NCI-H1092 (cell line): ENCODE data around the gene HSFX4.
"Not testable (repeated sequence)": the region's sequence is repeated elsewhere in the genome, so short reads cannot be mapped to it uniquely, and the experiment has no call there.

ENCODE experiments used
- DNase-seq: peaks from one replicate; lab custom pipeline; 2025; lab: John Stamatoyannopoulos, UW

The HSFX4 gene

DNA sequence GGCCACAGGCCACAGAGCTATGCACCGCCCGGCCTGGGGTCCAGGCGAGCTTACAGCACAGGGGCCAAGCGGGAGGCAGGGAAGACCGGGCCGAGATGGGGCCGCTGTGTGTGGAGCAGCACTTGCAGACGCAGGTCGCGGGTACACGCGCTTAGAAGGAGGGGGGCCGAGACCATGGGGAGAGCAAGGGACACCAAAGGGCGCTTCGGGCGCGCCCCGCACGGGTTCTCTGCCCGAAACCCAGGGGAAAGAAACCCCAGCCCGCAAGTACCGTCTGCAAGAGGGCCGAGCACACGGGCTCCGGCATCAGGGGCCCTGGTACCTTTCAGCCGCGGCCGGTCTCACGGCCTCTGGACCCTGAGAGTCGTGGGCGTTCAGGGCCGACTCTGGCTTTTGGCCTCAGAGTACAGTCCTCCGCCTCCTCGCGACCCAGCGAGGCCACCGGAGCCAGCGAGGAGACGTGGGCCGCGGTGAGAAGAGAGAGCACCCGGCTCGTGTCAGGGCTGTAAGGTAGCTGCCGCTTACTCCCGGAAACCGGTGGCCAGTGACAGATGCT, 8.6 kb downstream of the HSFX4 start:
- no peak for DNase-seq

DNA sequence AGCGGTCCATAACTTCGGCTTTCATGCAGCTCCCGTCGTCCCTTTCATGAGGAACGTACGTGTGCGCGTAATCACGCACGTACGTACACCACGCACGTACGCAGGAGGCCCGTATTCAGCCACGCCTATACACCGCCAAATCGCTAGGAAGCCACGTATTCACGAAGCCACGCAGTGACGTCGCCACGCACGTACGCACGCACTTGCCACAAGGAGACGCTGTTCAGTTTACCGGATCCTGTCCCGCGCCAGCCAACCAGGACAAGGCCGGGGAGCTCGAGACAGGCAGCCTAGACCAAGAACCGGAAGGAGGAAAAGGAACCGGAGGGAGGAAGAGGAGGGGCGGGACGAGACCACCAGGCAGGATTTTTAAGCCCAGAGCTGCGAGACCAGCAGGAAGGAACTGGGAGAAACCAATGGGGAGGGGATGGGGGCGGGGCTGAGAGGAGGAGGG, 9.1 kb downstream of the HSFX4 start, which contains the start of gene EOLA2:
TSS of gene EOLA2 (minus strand) at position 65 of the 454 bp plus-strand sequence. CDS start 4,617 bp downstream, outside the sequence.
- peak; percentile 98 for DNase-seq

DNA sequence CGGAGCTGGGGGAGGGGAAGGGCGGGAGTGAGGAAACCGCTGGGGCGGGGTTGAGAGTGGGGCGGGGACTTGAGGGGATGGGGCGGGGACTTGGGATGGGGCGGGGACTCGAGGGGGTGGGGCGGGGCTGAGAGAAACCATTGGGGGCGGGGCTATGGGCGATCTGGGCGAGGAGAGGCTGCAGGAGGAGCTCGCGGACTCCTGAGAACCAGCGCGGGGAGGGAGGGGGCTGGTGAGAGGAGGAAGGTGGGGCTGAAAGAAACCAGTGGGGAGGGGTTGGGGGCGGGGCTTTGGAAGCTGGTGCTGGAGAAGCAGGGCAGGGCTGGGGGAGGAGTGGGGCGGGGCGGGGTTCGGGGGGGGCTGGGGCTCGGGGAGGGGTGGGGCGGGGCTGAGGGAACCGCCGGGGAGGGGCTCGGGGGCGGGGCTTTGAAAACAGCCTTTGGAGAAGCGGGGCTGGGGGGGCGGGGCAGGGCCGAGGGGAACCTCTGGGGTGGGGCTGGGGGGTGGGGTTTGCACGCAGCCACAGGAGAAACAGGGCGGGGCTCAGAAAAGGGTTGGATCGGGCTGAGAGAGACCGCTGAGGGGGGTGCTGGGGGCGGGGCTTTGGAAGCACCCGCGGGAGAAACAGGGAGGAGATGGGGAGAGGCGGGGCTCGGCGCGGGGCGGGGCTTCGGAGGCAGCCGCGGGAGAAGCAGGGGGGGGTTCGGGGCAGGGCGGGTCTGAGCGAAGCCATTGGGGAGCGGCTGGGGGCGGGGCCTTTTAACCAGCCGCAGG, 9.7 kb downstream of the HSFX4 start:
- DNase-seq, result peak; percentile 94

DNA sequence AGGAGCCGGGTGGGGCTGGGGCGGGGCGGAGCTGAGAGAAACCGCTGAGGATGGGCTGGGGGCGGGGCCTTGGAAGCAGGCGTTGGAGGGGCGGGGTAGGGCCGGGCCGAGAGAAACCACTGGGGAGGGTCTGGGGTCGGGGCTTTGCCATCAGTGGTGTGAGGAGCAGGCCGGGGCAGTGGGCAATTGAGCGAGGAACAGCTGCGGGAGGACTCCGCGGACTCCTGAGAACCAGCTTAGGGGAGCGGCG, 10.2 kb downstream of the HSFX4 start:
- DNase-seq, result no peak

DNA sequence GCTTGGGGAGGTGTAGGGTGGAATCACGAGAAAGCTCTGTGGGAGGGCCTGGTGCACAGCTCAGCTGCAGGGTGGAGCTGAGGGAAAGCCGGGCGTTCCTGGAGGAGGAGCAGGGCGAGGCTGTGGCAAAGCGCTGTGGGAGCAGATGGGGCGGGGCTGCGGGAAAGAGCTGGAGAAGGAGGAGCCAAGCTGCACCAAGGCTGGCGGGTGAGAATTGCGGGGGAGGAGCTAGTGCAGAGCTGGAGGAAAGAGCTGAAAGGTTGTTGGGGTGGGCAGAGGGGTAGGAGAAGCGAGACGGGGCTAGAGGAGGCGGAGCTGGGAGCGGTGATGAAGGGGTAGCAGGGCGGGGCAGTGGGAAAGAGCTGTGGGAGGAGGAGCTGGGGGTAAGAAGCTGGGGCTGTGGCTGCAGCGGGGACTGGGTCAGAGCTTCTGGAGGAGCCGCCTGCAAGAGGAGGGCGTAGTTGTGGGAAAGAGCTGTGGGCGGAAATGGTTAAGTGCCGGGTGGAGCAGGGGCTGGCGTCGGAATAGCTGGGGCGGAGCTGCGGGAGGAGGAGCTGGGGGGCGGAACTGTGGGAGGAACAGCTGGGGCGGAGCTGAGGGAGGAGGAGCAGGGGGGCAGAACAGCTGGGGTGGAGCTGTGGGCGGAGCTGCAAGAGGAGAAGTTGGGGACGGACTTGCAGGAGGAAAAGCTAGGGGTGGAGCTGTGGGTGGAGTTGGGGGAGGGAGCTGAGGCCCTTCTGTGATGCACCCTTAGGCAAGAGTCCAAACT, 10.7 kb downstream of the HSFX4 start:
- DNase-seq, result peak; percentile 90

DNA sequence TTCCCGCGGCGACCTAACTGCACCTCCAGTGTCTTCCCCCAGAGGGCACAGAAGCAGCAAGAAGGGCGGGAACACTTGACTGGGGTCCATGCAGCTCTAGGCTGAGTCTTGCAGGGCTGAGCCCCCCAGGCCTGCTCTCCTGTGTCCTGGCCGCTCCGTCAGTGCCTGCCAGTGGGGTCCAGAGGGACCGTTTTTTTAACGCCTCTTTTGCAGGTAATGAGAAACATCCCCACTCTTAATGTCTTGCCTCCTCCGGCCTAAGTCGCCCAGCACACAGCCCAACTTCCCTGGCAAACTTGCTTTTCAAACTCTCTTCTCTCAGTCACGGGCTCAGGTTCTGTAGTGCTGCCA, 11.3 kb downstream of the HSFX4 start:
- DNase-seq, result not testable (repeated sequence)

DNA sequence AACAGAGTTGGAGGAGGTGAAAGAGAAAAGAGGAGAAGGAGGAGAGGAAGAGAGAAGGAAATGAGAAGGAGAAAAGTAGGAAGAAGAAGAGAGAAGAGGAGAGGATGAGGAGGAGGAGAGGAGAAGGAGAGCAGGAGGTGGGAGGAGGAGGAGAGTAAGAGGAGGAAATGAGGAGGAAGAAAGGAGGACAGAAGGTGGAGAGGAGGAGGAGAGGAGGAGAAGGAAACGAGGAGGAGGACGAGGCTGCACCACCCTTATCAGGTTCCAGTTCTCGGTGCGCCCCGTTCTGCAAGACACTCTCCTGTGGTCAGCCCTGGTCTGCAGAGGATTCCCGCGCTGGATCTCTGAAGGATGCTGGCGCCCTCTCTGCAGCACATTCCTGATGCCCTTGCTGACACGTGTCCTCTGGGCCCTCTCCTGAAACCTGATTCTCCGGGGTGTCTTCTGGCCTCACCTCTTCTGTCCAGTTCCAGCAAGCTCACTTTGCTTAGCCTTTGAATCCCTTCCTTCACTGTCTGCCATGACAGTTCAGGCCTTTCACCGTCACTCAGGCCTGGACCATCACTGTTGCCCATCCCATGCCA, 15.8 kb downstream of the HSFX4 start:
- not testable (repeated sequence) for DNase-seq

DNA sequence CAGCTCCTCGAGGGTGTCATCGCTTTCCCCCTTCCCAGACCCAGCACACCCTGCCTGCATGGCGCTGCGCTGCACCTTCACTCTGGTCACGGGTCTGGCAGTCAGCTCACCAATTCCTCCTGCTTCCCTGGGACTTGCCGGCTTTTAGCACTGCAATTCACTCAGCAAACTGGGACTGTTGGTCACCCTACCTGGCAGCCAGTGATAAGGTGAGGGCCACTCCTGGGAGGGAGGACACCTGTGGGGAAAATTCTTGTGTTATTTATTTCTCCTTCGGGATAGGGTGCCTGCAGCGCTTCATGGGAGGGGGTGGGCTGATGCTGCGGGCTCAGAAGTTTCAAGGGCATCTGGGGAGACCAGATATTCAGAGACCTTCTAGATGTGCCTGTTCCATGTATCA, 16.4 kb downstream of the HSFX4 start:
- not testable (repeated sequence) for DNase-seq

DNA sequence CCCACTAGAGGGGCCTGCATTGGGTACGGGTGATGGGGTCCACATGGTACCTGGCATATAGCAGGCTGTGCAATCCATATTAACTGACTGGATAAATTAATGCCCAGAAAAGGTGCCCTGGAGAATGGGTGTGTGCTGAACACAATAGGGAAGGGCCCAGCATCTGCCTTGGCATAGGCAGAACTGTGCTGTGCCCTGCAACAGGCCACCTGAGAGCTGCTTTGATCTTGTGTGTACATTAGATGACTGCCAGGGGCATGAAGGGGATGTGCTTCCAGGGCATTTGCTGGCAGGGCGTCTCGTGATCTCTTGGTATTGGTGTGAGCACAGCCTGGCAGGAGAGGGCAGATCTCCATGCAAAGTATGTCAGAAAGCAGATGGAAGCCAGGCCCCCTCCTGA, 17.6 kb downstream of the HSFX4 start:
- DNase-seq, result not testable (repeated sequence)

DNA sequence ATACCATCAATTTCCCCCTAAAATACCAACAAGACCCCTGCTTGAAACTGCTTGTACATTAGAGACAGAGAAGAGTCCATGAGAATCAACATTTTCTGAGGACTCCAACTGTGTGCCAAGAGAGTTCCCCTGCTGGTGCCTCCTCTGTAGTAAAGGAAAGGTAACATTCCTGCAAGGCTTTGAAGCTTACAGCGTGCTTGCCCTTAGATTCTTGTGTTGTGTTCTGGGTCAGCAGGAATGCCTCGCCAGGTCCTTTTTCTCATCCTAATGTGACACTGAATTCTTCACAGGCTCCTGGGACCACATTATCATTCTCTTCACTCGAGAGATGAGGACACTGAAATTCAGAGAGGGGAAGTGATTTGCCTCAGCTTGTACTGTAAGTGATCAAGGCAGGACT, 18.6 kb downstream of the HSFX4 start:
- DNase-seq, result no peak

DNA sequence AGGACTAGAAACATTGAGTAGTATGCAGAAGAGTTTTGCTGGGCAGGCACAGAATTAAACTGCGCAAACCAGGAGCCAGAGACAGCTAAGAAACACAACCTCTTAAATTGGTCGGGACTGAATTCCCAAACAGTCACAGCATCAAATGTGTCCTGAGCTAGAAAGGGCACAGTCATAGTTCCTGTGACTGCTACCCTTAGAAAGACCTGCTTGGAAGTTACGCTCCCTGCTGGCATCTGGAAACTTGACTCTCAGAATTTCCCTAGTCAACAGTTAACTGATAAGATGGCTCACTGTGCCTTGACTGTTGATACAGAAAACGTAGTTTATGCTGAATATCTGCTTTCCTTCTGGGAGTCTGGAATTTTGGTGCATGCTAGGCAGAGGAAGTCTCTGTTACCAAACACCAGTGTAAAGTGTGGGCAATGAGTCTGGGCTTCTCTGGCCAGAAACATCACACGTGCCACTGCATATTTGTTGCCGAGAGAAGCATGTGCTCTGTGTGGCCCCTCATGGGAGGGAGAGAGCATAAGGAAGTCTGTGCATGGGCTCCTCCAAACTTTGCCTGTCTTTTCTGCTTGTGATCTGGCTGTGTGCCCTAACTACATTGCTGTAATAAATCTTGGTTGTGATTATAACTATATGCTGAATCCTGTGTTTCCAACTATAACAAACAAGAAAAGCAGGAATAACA, 20.5 kb downstream of the HSFX4 start:
- no peak for DNase-seq

DNA sequence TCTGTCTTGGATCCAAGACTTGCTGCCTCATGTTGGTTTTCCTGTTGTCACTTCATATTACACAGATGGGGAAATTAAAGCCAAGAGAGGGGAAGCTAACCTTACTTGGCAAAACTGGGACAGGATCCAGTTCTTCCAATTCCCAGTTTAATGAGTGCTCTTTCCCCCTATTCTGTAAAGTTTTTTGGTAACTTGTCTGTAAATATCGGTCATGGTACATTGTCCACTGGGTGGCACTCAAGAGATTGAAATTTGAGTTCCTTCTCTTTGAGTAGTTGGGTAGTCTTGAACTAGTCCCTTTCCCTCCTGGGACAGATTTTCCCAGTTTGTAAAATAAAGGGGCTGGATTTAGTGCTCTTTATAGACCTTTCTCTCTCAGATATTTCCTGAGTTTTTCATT, 21.3 kb downstream of the HSFX4 start:
- DNase-seq, result peak; percentile 9

DNA sequence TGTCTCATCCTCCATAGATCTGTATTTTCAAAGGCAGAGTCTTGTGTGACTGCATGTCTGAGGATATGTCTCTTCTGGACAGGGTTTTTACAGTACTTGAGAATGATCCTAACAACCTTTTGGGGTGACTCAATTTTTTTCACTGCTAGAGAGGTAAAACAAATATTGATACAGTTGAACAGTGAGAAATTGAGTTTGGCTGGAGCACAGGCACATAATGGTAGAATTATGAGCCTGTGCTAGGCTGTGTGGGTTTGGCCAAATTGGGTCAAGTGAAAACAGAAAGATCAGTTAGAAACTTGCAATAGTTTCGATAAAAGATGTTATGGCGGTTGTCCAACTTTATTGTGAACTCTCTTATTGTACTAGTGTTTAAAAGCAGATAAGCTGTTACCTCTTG, 32.2 kb downstream of the HSFX4 start:
- DNase-seq, result no peak

DNA sequence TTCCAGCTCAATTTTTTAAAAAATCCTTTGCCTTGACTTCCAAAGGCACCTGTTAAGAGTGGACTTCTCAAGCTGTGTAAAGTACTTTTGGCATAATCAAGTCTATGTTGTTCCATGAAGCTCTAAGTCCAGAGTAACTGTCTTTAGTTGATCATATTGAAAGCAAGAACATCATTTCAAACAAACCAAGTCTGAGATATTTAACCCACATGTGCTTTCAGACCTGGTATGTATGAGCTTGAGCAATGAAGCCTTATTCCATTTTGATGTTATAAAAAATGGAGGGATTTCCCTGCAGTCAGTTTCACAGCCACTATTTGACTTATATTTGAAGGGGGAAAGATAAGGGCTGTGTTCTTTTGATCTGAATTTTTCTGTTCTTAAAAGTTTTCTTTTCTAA, 32.6 kb downstream of the HSFX4 start:
- no peak for DNase-seq

DNA sequence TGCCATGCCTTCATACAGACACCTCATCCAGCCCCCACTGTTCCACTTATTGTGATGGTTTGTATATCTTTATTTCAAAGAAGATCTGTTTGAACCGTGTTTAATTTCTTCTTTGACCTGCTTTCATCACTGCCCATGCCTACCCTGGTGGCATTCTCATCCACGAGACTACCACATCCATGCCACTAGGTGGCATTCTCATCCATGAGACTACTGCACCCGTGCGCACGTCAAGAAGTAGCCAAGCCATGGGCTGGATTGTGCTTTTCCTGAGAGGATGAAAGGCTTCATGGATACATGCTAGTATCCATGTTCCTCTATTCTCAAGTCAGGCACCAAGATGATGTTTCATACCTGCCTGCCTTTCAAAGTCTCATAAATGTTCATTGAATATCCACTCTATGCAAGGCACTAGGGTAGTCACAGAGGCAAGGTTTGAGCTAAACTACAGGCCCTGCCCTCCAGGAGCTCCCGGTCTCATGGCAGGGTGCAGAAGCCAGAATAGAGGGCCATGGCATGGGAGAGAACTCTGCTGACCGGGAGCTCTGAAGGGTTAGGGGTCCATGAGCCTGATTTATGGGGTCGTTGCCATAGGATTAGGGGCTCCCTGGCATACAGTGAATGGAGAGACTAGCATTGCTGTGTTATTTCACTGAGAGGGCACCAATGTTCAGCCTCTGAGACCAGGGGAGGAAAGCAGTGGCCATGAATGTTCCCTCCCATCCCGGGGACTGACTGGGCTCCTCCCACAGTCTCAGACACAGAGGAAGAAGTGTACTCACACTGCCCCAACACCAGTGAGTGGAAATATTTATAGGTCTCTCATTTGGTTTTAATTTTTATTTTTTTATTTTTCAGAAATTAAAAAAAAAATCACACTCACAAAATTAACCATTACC, 33.7 kb downstream of the HSFX4 start:
- DNase-seq, result peak; percentile 41

DNA sequence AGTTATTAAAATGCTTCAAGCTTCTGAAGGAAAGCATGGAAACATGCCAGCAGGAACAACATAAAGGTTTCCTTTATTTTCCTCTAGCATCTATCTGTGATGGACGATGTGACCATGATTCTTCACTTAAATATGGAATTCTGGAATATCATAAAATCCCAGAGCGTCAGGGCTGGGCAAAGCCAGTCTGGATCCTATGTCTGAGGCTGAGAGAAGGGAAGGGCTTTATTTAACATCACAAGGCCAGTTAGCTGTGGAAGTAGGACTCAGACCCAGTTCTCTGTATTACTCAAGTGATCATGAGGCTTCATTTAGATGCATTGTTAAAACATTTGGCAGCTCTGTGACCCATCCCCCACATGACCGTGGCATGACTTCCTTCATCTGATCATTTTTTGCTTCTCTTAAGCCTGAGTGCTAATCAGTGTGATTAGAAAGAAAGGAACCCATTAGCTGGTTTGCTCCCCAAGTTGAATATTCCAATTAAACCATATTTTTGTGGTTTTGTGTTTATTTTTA, 49.8 kb downstream of the HSFX4 start:
- no peak for DNase-seq
